Measurements from ENCODE around the gene TAS2R60.

The TAS2R60 gene

GRCh38 chr7:143406002-143406357 lies 37.3 kb upstream of the TAS2R60 start:
- H3K4me3 ChIP-seq (ENCODE audit: low read depth, low read length): no peak overlapping the region
- TF ChIP-seq CTCF (IDR thresholded peaks at IDR 0.05; ENCODE audit: borderline replicate concordance, insufficient read depth, low read depth, low read length): no peak

- H3K4me3 ChIP-seq (ENCODE audit: low read depth, low read length): no peak overlapping the region
- no peak for TF ChIP-seq CTCF (IDR thresholded peaks at IDR 0.05; ENCODE audit: borderline replicate concordance, insufficient read depth, low read depth, low read length)
Observed at GRCh38 chr7:143407287-143408251, 35.7 kb upstream of the TAS2R60 start.

GRCh38 chr7:143408252-143408685 lies 35.0 kb upstream of the TAS2R60 start:
- TF ChIP-seq CTCF (IDR thresholded peaks at IDR 0.05; ENCODE audit: borderline replicate concordance, insufficient read depth, low read depth, low read length): no peak
- H3K4me3 ChIP-seq (ENCODE audit: low read depth, low read length): no peak overlapping the region

- H3K4me3 ChIP-seq (ENCODE audit: low read depth, low read length): no peak within 1 kb of the TSS
- no peak for TF ChIP-seq CTCF (IDR thresholded peaks at IDR 0.05; ENCODE audit: borderline replicate concordance, insufficient read depth, low read depth, low read length)
Observed at GRCh38 chr7:143408686-143409561, 34.3 kb upstream of the TAS2R60 start, which contains the start of gene EPHA1. TSS of gene EPHA1 (minus strand) at chr7:143408856. CDS start at chr7:143408805, 51 bp downstream.

GRCh38 chr7:143410521-143411004 lies 32.7 kb upstream of the TAS2R60 start:
- no peak for TF ChIP-seq CTCF (IDR thresholded peaks at IDR 0.05; ENCODE audit: borderline replicate concordance, insufficient read depth, low read depth, low read length)
- H3K4me3 ChIP-seq (ENCODE audit: low read depth, low read length): no peak overlapping the region

- TF ChIP-seq CTCF (IDR thresholded peaks at IDR 0.05; ENCODE audit: borderline replicate concordance, insufficient read depth, low read depth, low read length): no peak
- H3K4me3 ChIP-seq (ENCODE audit: low read depth, low read length): no peak overlapping the region
Observed at GRCh38 chr7:143411976-143412708, 31.1 kb upstream of the TAS2R60 start.

Measured in GM12875 (cell line).